Measurements from ENCODE around the gene MTMR2.
"Not testable (repeated sequence)": the region's sequence is repeated elsewhere in the genome, so short reads cannot be mapped to it uniquely, and the experiment has no call there.

The MTMR2 gene

GRCh38 chr11:95832763-95833162 is 91.1 kb downstream of the MTMR2 start:
- no peak for DNase-seq (ENCODE audit: extremely low spot score, insufficient read length, low read depth)
- no peak for FAIRE-seq

- DNase-seq (ENCODE audit: extremely low spot score, insufficient read length, low read depth) (no peak), FAIRE-seq (no peak)
Measured at GRCh38 chr11:95831198-95831883, 92.6 kb downstream of the MTMR2 start.

GRCh38 chr11:95829580-95830259 is 94.2 kb downstream of the MTMR2 start:
- DNase-seq (ENCODE audit: extremely low spot score, insufficient read length, low read depth) (no peak), FAIRE-seq (no peak)

GRCh38 chr11:95827696-95828095 is 96.2 kb downstream of the MTMR2 start:
- DNase-seq (ENCODE audit: extremely low spot score, insufficient read length, low read depth) (no peak), FAIRE-seq (no peak)

GRCh38 chr11:95821640-95822039 is 102.3 kb downstream of the MTMR2 start:
- FAIRE-seq (no peak), DNase-seq (ENCODE audit: extremely low spot score, insufficient read length, low read depth) (no peak)

GRCh38 chr11:95816037-95816436 is 107.9 kb downstream of the MTMR2 start:
- FAIRE-seq (no peak), DNase-seq (ENCODE audit: extremely low spot score, insufficient read length, low read depth) (no peak)

- DNase-seq (ENCODE audit: extremely low spot score, insufficient read length, low read depth); FAIRE-seq: not testable (repeated sequence)
Measured at GRCh38 chr11:95811052-95811451, 112.9 kb downstream of the MTMR2 start.

- not testable (repeated sequence) for FAIRE-seq; DNase-seq (ENCODE audit: extremely low spot score, insufficient read length, low read depth)
Measured at GRCh38 chr11:95806464-95806863, 117.4 kb downstream of the MTMR2 start.

- DNase-seq (ENCODE audit: extremely low spot score, insufficient read length, low read depth) (no peak), FAIRE-seq (no peak)
Measured at GRCh38 chr11:95805869-95806268, 118.0 kb downstream of the MTMR2 start.

- no peak for FAIRE-seq
Measured at GRCh38 chr11:95803973-95804372, 119.9 kb downstream of the MTMR2 start.

GRCh38 chr11:95802806-95803205 is 121.1 kb downstream of the MTMR2 start:
- DNase-seq (ENCODE audit: extremely low spot score, insufficient read length, low read depth) = no peak
- no peak for FAIRE-seq

More at GRCh38 chr11:95803973-95804372, 119.9 kb downstream of the MTMR2 start:
- DNase-seq (ENCODE audit: extremely low spot score, insufficient read length, low read depth) = no peak

GRCh38 chr11:95800438-95800837 is 123.5 kb downstream of the MTMR2 start:
- DNase-seq (ENCODE audit: extremely low spot score, insufficient read length, low read depth) (no peak), FAIRE-seq (no peak)

GRCh38 chr11:95799546-95799945 is 124.4 kb downstream of the MTMR2 start:
- FAIRE-seq (no peak), DNase-seq (ENCODE audit: extremely low spot score, insufficient read length, low read depth) (no peak)

- DNase-seq (ENCODE audit: extremely low spot score, insufficient read length, low read depth) (no peak), FAIRE-seq (no peak)
Measured at GRCh38 chr11:95796501-95796900, 127.4 kb downstream of the MTMR2 start.

- no peak for DNase-seq (ENCODE audit: extremely low spot score, insufficient read length, low read depth)
- FAIRE-seq = no peak
Measured at GRCh38 chr11:95795627-95796295, 128.1 kb downstream of the MTMR2 start.

GRCh38 chr11:95794086-95794485 is 129.8 kb downstream of the MTMR2 start:
- FAIRE-seq (no peak), DNase-seq (ENCODE audit: extremely low spot score, insufficient read length, low read depth) (no peak)

- DNase-seq (ENCODE audit: extremely low spot score, insufficient read length, low read depth) (no peak), FAIRE-seq (no peak)
Measured at GRCh38 chr11:95793116-95793515, 130.8 kb downstream of the MTMR2 start.

GRCh38 chr11:95792700-95793099 is 131.2 kb downstream of the MTMR2 start:
- no peak for FAIRE-seq

GRCh38 chr11:95792200-95792599 is 131.7 kb downstream of the MTMR2 start:
- FAIRE-seq = no peak

More at GRCh38 chr11:95792700-95793099, 131.2 kb downstream of the MTMR2 start:
- DNase-seq (ENCODE audit: extremely low spot score, insufficient read length, low read depth) = no peak

GRCh38 chr11:95791709-95792033 is 132.2 kb downstream of the MTMR2 start:
- DNase-seq (ENCODE audit: extremely low spot score, insufficient read length, low read depth) = no peak
- no peak for FAIRE-seq

More at GRCh38 chr11:95792200-95792599, 131.7 kb downstream of the MTMR2 start:
- DNase-seq (ENCODE audit: extremely low spot score, insufficient read length, low read depth) = no peak

Measured in GM18507 (cell line).